ENCODE data around the gene STX7. TPM values are rescaled to one million over a fixed set of nuclear protein-coding genes. Genes with fewer than 3 reads are reported as not detected.

STX7 gene
- total RNA-seq, 1 donor from 2014 or later, result 97.2 TPM

DNA sequence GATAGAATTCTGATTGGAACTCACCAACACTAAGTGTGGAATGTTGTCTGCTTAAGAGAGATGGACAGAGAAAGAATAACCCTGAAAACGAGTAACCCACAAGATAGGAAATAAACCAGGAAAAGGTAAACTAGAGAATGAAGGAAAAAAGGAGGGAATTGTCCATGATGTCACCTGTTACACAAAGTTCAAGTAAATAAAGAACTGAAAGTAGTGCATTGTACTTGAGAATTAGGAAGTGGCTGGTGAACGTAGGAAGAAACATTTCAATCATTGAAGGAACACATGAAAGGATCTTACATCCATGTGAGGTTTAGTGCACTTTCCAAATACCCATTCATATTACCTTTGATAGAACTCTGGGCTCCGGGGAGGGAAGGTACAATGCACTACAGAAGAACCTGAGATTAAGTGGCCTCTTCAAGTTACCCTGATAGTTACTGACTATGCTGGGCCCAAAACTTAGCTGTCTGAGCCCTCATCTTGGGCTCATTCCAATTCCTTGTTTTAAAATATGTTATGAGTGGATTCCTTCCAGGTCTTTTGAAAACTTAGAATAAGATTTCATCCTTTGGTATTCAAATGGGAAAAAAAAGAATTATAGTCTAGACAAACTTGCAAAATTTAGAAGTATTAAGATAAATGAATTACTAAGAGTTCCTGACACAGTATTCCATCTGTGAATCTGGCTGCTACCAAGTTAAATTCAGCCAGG, 1.1 kb upstream of the STX7 start:
- no peaks in the 10 kb centered on the region for H3K27me3 ChIP-seq (ENCODE audit: low read depth)
- peak overlapping the region; percentile 92 for H3K4me3 ChIP-seq
- DNase-seq (no peak), ATAC-seq (peak in 1 of 2 donors; percentile 11)
- peaks cover 40% of the 10 kb centered on the region for H3K4me1 ChIP-seq
- peak overlapping the region; percentile 91 for H3K27ac ChIP-seq
- H3K9me3 ChIP-seq, result no peaks in the 10 kb centered on the region
- TF ChIP-seq, protein P1, sequence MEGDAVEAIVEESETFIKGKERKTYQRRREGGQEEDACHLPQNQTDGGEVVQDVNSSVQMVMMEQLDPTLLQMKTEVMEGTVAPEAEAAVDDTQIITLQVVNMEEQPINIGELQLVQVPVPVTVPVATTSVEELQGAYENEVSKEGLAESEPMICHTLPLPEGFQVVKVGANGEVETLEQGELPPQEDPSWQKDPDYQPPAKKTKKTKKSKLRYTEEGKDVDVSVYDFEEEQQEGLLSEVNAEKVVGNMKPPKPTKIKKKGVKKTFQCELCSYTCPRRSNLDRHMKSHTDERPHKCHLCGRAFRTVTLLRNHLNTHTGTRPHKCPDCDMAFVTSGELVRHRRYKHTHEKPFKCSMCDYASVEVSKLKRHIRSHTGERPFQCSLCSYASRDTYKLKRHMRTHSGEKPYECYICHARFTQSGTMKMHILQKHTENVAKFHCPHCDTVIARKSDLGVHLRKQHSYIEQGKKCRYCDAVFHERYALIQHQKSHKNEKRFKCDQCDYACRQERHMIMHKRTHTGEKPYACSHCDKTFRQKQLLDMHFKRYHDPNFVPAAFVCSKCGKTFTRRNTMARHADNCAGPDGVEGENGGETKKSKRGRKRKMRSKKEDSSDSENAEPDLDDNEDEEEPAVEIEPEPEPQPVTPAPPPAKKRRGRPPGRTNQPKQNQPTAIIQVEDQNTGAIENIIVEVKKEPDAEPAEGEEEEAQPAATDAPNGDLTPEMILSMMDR (IDR thresholded peaks at IDR 0.05), result no peak
- intact Hi-C loops (cut with DNase I), result no loop called here
- no peaks in the 10 kb centered on the region for H3K36me3 ChIP-seq

- H3K4me1 ChIP-seq, result peaks cover 55% of the 10 kb centered on the region
- peak overlapping the region; percentile 92 for H3K4me3 ChIP-seq
- ATAC-seq (no peak), DNase-seq (no peak)
- peak overlapping the region; percentile 91 for H3K27ac ChIP-seq
- H3K27me3 ChIP-seq (ENCODE audit: low read depth), result no peaks in the 10 kb centered on the region
- intact Hi-C loops (cut with DNase I), result no loop called here
- peaks cover 12% of the 10 kb centered on the region for H3K36me3 ChIP-seq
- TF ChIP-seq, protein P1 (IDR thresholded peaks at IDR 0.05), result no peak
- H3K9me3 ChIP-seq, result no peaks in the 10 kb centered on the region
These were observed 626 bp downstream of the STX7 start for GRCh38 chr6:132512342-132512637.

DNA sequence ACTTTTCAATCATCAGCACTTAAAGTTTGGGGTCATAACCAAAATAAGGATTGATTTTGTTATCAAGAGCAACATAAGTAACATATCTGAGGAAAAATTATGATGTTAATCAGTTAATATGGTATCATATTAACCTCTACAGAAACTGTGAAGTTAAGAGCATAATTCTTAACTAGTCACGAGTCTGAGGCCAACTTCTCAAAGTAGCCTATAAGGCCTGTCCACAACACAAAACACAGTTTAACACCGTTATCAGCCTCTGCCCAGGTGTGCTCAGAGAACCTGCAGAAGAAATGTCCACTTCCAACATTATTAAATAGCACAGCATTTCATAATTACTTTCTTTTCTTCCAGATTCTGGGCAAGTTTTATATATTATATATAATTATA, 1.1 kb downstream of the STX7 start:
- no peaks in the 10 kb centered on the region for H3K27me3 ChIP-seq (ENCODE audit: low read depth)
- no peak for ATAC-seq
- peaks cover 59% of the 10 kb centered on the region for H3K4me1 ChIP-seq
- no peaks in the 10 kb centered on the region for H3K9me3 ChIP-seq
- TF ChIP-seq, protein P1 (IDR thresholded peaks at IDR 0.05), result no peak
- DNase-seq, result no peak
- H3K27ac ChIP-seq, result peak overlapping the region; percentile 91
- H3K36me3 ChIP-seq, result peaks cover 13% of the 10 kb centered on the region
- intact Hi-C loops (cut with DNase I), result no loop called here
- peak overlapping the region; percentile 92 for H3K4me3 ChIP-seq

DNA sequence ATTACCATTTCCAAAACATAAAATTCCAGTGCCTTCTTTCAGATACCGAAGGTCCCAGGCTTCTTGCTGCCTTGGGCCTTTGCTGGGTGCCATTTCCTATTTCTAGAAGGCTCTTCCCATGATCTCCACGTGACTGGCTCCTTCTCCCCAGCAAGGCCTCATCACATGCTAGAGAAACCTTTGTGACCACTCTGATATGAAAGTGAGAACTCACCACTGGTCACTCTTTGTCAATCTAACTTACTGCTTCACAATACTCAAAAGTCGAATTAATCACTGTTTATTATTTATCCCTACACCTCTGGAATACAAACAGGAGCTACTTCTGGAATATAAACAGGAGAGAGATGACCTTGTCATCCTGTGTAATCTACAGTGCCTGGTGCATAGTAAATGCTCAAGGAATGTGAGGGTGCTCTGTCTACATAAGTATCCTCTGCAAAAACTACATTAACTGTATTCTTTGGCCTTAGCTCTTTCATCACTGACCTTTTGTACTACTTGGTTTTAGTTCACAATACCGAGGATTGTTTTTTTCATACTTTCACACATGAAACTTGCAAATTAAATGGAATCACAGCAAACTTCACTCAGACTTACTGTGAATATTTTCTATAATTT, 1.6 kb downstream of the STX7 start:
- peaks cover 13% of the 10 kb centered on the region for H3K36me3 ChIP-seq
- peak overlapping the region; percentile 92 for H3K4me3 ChIP-seq
- intact Hi-C loops (cut with DNase I), result no loop called here
- peak overlapping the region; percentile 91 for H3K27ac ChIP-seq
- DNase-seq (no peak), ATAC-seq (no peak)
- H3K9me3 ChIP-seq, result no peaks in the 10 kb centered on the region
- TF ChIP-seq, protein P1 (IDR thresholded peaks at IDR 0.05), result no peak
- H3K27me3 ChIP-seq (ENCODE audit: low read depth), result no peaks in the 10 kb centered on the region
- H3K4me1 ChIP-seq, result peaks cover 64% of the 10 kb centered on the region

DNA sequence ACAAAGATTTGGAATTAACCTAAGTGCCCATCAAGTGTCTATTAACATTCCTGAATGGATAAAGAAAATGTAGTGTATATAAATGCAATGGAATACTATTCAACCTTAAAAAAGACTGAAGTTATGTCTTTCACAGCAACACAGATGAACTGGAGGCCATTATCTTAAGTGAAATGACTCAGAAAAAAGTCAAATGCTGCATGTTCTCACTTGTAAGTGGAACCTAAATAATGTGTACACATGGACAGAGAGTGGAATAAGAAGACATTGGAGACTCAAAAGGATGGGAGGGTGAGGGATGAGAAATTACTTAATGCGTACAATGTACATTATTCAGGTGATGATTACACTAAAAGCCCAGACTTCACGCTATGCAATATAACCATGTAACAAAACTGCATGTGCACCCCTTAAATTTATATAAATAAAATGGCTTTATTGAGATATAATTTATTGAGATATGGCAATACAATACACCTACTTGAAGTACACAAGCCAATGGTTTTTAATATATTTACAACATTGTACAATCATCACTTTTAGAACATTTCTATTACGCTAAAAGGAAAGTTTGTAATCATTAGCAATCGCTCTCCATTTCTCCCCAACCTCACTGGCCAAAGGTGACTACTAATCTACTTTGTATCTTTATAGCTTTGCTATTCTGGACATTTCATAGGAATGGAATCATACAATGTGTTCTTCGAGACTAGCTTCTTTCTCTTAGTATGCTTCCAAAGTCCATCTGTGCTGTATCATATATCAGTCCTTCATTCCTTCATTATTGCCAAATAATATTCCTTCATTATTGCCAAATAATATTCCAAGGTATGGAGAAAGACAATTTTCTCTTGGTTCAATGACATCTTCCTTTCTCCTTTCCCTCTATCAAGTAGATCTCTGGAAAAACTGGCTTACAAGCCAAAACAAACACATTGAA, 5.8 kb downstream of the STX7 start:
- no peak overlapping the region for H3K4me3 ChIP-seq
- peaks cover 28% of the 10 kb centered on the region for H3K36me3 ChIP-seq
- no peaks in the 10 kb centered on the region for H3K9me3 ChIP-seq
- no peak for DNase-seq
- intact Hi-C loops (cut with DNase I), result no loop called here
- peaks cover 77% of the 10 kb centered on the region for H3K4me1 ChIP-seq
- no peaks in the 10 kb centered on the region for H3K27me3 ChIP-seq (ENCODE audit: low read depth)
- TF ChIP-seq, protein P1 (IDR thresholded peaks at IDR 0.05), result no peak
- H3K27ac ChIP-seq, result no peak overlapping the region
- ATAC-seq, result no peak
